NCI-H524 (cell line): ENCODE measurements around the gene IRS1.

Experiments
- DNase-seq, 2 experiments: peaks; one replicate each; lab custom pipeline; 2025; lab: John Stamatoyannopoulos, UW

IRS1 gene

DNA sequence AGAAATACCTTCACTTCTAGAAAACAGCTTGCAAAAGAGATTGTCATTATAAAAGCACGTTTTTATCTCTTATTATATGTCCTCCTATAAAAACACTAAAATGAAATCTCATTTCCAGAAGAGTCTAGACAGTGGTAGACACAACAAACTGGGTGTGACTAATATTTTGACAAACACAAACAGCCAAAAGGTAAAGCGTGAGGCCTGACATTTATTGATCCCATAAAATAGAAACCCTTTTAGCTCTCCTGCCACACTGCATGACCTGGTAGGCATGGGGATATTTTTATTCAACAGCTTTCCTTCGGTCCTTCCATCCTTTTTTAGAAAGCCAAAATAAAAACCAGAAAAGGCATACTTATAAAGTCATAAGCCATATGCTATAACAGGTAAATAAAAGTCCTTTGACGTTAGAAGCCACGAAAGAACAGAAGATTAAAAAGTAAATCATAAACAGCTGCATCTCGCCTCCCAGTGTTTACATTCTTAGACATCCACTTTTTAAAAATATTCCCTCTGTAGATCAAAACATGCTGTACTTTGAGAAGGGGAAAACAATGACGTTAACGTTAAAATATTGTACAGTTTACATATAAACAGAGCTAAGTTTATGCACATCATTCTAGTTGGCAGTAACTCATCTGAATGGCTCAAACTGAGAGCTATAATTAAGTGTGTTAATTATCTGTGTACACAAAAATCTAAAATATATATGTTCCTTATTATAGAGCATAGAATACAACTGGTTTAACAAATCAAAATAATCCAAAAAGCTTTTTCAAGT is 44.6 kb downstream of the IRS1 start:
- DNase-seq: no peak

DNA sequence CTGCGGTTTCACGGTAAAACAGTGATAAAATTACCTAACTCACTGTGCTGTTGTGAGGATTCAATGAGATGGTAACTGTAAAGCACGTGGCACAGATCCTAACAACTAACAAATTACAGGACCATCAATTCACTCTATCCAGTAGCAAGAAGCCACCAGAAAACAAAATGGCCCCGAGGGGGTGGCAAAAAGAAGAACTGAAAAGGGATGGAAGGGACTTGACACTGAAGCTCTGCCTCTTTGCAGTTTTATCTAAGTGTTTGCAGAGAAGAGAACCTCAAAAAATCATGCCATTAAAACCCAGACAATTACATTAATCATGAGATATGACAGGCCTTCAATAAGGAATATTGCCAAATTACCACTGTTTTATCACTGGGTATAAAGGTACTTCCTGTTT is 46.7 kb downstream of the IRS1 start:
- DNase-seq: no peak

DNA sequence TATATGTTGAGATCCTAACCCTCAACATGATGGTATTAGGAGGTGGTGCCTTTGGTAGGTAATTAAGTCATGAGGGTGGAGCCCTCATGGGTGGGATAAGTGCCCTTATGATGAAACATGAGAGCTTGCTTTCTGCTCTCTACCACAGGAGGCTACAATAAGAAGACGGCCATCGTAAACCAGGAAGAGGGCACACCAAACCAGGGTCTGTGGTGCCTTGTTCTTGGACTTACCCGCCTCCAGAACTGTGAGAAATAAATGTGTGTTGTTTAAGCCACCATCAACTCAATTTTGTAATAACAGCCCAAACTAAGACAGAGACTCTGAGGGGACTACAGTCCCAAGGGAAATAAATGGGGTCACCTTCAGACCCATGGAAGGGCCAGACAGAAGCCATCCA is 52.3 kb downstream of the IRS1 start:
- no peak for DNase-seq

DNA sequence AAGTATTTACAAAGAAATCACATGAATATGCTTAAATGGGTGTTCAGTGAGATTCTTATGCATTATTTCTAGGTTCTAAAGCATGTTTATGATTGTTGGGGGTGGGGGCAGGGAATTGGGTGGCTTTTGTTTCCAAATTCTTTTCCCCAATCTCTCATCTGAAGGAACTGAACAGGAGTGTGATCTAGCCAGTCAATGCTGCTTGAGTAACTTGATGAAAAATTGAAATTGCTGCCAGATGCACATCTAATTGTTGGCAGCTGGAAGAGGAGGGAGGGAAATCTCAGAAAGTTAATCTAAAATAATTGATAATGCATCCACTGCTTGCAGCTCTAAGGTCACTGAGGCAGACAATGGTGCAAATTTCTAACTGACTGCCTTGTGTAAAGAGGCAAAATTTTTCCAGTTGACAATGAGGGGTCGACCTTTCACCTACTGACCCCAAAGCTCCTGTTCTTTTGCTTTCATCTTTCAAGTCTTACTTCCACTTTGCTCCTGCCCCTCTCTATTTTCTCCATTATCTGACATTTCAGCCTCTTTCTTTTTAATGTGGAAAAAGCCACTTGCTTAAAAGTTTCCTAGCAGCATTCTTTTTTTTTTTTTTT is 53.3 kb downstream of the IRS1 start:
- no peak for DNase-seq

DNA sequence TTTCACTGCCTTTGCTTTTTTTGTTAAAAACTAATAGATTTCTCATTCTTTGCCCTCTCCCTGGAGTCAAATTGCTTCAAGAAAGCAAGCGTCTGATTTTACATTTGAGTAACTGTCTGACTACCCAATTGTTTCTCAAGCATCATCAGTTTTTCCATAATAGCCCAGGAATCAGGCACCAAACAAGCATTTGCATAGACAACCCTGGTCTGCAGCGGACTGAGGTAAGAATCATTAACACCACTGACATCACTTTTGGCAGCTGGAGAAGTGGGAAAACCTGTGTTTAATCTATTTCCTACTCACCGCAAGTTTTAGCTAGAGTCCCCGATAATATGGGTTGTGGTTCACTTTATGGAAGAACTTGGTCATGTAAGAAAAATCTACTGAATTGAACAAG is 55.7 kb downstream of the IRS1 start:
- DNase-seq: no peak

DNA sequence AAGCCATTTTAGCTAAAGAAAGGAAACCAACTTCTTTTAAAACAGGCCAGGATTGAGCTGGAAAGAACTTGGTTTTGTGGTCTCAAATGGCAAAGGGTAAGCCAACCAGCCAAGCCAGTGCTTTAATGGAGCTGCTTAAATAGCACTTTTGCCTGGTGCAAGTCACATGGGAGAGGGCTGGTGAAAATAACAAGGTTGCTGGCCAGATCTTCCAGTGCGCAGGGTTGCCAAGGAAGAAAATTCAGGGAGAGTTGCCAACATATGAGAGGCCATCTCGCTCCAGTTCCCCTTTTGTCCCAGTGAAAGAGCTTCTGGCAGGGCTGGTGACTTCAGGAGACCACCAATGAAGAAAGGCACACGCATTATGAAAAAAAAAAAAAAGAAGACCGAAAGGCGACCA is 57.3 kb downstream of the IRS1 start:
- DNase-seq: no peak

DNA sequence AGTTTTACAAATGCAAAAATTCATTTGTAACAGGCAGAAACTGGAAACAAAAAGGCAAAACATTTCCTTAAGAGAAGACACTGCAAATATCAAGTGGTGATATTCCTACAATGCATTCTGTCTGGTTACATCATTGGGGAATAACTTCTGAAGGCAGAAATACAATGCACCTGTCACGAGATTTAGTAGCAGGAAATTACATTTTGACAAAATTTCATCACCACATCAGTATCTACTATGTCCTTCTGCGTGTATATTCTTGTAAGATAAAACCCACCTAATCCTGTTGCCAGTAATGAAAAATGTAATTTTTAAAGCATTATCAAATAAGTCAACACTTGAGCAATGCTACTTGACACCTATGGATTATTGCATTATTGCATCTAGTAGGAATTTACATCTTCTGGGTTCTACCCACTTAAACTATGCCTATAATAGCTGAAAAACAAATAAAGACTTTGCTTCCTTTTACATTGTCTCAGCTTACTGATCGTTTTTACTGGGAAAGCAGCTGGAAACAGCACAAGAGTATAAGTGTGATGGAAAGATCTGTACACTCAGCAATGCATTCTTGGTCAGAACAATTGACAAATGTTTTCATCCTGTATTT is 59.5 kb downstream of the IRS1 start:
- DNase-seq: no peak

DNA sequence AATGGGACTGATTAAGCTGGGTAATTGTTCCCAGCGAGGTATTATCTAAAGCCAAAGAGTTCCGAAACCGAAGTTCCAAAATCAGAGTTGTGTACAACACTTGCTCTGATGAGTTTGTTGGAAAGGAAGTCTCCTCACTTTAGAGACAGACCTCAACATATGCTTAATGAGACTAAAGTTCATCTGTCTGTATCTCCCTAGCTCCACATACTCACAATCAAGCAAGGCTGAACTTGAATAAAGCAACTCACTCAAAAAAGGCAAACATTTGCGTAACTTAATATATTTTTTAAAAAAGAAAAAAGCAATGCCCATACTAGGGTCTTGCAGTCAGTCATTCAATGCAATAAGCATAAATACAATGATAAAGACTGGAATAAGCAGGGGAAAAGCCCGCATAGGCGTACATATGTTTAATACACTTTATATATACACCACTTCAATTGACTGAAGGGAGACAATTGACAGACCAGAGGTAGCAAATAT is 60.0 kb downstream of the IRS1 start:
- DNase-seq: no peak

DNA sequence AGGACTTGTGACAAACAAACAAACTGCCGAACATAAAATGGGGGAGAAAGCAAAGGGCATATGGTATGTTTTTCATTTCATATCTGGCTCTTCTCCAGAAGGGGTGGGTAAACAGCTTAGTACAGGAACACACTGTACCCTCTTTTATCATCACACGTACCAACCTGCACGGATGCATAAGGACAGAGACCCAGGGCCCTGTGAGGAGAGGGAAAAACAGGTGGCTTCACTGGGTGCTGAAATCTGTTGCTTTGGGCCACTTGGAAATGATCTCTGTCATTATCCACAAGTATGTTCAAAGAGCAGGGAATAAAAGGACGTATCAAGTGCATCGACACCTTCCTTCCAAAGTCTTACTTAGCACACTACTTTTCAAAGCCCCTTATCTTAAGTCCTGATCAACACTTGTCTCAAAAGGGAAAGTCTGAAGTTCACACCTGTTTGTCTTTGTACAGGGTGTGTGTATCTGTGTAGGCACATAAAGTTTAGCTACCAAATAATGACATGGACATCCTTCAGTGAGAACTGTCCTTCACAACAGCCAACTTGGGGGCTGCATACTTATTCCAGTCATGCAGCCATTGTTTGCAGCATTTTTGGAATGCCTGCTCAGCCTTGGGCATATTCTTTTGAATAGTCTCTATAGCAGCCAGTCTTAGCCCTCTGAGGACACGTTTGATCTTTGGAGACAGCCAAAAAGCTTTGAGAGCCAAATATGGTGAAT is 60.6 kb downstream of the IRS1 start:
- peak; percentile 4 to 52 for DNase-seq

DNA sequence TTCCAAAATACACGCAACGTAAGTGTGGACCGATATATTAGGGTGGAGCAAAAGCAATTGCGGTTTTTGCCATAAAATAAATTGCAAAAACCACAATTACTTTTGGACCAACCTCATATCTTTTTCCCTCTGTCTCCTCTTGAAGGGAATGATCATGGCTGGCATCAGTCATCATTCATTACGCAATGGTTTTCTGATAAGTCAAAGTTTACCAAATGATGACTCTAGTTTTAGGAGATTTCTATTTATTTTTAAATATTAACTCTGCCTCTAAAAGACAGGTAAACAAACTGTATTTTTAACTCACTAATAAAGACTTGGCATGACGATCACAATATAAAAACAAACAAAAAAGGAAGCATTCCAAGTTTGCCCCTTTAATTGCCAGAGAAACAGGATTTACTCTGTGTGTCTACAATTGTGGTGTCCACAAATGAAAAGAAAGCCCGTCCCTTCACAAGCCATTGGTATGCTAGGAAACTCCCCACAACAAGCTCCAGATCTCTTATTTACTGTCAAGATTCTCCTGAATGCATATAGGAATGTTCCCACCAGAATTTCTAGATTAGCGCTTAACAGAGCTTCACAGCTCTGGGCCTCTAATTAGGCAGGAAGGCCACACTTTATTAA is 61.3 kb downstream of the IRS1 start:
- DNase-seq: no peak

DNA sequence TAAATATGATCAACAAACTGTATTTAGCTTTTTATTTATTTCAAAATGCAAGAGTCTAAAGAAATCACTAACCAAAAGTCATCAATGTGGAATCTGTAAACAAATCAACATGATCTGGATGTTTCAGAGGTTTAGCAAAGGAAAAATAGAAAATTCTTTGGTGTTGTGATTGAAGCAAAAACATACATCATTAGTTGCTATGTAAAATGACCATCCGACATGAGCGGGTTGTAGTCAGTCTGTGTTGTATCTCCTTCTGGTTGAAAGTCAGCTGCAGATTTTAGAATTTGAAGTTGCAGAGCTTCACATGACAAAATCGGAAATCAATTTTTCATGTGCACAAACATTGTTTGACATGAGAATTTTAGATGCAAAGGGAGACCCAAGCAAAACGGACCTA is 63.2 kb downstream of the IRS1 start:
- DNase-seq: no peak

DNA sequence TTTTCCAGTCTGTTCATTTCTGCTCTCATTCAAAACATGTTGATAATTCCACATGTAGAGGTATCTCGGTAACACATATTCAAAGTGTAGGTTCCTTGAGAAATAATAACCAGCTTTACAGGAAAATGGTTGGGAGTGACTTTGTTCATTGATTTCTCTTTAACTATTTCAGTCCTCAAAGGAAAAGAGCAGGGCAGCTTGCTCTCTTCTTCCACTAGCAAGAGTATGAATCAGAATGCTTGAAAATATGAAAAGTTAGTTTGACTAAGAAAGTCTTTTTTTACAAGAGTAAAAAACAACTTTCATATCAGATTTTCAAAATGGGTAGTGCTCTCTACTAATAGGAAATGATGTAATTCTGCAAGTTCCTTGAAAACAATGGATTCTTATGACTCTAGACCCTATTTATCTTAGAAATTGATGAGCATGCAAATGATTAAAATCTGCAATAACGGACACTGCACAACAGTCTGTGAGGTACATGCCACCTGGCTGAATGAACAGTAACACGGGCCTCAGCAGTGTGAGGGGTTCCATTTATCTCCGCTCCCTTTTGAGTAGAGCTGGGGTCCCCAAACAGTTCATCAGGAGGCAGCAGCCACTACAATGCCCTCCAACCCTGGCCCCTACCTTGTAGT is 65.6 kb downstream of the IRS1 start:
- no peak for DNase-seq

DNA sequence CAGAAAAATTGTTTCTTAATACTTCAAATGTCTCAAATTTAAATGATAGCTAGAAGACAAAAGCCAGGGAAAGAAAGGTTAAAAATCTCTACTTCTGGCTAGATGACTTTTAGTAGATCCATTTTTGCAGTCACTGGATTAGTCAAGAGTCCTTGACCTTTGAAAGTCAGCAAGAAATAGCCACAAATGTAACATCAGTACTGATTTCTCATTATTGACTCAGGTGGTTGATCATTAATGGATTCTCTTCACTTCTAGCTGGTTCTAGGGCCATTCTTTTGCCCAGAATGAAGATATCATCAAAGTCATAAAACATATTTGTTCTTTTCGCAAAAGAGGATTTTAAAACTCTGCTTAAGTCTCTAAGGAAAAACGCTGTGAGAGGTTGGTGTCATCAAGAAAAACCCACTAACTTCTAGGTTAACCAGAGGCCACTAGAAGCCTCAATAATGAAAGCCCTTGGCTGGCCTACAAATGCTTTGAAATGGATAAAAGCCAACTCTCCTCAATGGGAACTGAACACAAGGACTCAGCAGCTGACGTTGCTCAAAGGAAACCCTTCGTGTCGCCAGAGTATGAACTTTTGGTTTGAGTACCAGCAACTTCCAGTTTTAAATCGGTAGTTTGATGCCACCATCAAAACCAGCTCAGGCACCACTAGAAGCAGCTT is 66.3 kb downstream of the IRS1 start:
- no peak for DNase-seq

DNA sequence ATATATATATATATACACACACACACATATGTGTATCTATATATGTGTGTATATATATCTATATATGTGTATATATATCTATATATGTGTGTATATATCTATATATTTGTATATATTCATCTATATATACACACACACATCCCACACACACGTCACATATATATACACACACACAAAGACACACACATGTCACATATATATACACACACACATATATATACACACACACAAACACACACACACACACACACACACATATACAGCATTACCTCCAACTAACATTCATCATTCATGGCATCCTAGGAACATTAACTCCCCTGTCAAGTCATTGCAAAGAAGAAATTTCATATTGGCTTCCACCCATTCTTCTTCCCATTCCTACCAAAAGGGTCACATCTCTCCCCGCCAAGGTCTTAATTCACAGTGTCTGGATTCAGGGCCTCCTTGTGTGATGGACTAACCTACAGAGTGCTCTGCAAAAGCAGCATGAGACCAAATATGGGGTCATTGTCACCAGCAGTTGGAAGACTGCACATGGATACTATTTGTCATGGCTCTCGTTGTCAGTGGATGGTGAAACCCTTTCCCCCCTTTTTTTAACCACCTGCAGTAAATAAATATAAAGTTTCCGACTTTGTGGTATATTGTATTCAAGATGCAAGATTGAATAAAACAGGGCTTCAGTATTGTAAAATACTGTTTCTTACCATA is 67.0 kb downstream of the IRS1 start:
- DNase-seq: no peak

DNA sequence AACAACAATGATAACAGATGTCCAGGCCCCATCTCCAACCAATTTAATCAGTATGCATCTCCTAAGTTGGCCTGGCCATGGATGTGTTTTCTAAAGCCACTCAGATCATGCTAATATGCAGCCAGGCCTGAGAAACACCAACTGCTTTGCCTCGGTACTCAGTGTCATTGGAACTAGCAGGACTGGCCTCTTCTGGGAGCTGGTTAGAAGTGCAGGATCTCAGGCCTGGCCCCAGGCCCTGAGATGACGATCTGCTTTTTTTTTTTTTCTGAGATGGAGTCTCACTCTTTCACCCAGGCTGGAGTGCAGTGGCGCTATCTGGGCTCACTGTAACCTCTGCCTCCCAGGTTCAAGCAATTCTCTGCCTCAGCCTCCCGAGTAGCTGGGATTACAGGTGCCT is 69.1 kb downstream of the IRS1 start:
- peak in 1 of 2 experiments; percentile 35 for DNase-seq

DNA sequence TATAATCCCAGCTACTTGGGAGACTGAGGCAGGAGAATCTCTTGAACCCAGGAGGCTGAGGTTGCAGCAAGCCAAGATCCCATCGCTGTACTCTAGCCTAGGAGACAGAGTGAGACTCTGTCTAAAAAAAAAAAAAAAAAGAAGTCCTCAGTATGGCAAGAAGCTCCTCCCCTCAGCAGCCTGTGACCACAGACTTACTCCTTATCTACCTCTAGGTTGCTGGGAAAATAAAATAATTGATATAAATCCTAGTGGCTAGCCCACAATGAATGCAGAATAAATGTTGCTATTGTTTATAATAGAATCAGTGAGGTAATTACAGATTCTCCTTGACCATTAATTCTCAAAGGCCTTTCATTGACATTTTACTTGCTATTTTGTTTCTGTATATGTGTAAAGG is 70.6 kb downstream of the IRS1 start:
- no peak for DNase-seq

DNA sequence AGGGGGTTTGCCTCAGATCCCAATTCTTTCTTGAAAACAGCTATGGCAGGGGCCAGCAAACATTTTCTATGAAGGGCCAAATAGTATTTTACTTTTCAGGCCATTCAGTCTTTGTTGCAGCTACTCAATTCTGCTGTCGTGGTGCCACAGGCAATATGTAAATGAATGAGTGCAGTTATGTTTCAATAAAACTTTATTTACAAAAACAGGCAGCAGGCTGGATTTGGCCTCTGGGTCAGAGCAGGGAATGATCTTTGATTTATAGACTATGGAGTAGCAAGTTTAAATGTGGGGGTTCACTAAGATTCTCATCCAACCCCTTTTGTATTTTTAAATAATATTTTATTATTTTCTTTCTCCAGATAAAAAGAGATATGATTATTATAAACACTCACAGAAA is 72.4 kb downstream of the IRS1 start:
- DNase-seq: no peak

DNA sequence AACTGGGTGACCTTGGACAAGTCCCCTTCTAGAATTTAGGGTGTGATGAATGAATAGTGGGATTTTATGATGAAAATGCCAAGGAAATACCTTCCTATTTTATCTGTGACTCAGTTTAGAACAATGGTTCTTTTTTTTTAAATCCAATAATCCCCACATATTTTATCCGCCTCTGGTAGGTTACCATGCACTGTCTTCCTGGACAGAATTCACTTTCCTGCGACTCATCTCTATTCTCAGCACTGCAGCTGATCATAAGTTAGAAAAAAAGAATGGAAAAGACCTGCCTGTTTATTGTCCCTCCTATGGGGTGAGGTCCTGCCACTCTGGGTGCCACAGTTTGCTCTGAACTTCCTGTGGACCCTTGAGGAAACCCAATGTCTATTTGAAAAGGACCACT is 73.1 kb downstream of the IRS1 start:
- no peak for DNase-seq

DNA sequence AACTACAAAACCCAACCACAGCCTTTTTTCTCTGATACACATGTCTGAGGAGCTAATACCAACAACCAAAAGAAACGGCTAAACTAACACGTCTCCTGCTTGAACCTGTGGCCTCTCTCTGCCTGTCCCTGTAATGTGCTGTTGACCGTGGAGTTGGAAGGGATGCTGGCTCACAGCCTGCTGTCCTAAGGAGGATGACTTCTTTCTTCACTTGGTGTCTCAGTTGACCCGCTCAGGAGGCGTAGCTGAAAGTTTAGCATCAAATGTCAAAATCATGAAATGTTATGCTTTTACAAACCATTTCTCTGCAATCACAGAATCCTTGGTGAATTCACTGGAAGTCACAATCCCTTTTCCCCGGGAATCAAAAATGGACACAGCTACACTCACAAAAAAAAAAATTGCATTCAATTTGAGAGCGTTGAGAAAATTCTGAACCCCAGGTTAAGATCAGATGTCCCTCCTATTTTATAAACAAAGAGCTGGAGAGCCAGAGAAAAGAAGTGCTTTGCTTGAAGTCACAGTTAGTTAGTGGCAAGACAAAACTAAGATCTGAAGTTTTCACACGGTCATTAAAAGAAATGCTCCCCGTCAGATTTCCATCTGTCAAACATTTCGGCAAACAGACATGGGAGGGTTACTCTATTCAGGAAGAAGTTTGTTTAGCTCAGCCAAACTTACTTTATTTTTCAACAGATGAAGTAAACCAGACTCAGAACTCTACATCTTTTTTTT is 74.3 kb downstream of the IRS1 start:
- no peak for DNase-seq

DNA sequence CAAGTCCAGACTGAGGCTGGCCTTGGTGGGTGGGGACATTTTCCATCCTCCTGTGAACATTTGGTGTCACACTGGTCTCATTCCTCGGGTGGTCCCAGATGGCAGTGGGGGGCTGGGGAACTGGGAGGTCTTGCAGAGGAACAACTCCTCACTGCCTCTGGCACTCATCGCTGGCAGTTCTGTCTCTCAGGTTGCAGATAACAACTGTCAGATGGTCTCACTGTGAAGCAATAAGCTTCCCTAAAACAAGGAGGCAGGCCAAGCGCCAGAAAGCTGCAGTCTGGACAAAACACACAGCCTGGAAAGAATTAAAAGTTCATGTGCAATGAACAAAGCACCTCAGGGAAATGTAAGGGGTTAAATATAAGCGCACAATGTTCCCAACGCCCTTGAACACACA is 78.1 kb downstream of the IRS1 start:
- peak in 1 of 2 experiments; percentile 45 for DNase-seq
